Stimulated activated CD4-positive, alpha-beta T cell treated with anti-CD3 and anti-CD28 coated beads, TNF-alpha, amount 100 ng/mL, for 4 hours (primary cell): ENCODE measurements around the gene SLC6A15.

Experiments used
- DNase-seq, 3 experiments: peaks; one replicate each; pipeline ENCODE4 v3.0.0-alpha.2; 2020; ENCODE audit warnings: low read depth in 3 of 3

Gene SLC6A15

DNA sequence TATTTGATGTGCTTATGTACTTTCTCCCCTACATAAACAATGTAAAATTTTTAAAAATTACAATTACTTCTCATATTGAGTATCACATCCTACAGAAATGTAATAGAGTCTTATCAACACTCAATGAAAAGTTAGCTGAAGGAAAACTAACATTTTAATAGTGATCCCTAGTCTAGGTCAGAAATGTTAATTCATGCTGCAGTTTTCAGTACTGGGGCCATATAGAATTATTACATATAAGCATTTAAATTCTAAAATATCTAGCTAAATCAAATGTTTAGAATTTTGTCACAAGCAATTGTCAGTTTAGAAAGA, 37.8 kb downstream of the SLC6A15 start:
- DNase-seq: no peak

- DNase-seq: no peak
Measured at GRCh38 chr12:84874125-84874824, 38.3 kb downstream of the SLC6A15 start.

GRCh38 chr12:84862186-84862585, 50.4 kb downstream of the SLC6A15 start:
- DNase-seq: no peak

GRCh38 chr12:84860718-84861117, 51.9 kb downstream of the SLC6A15 start:
- no peak for DNase-seq

- no peak for DNase-seq
Measured at GRCh38 chr12:84858796-84859195, 53.8 kb downstream of the SLC6A15 start.

GRCh38 chr12:84857525-84858208, 54.9 kb downstream of the SLC6A15 start:
- DNase-seq: no peak

- no peak for DNase-seq
Measured at GRCh38 chr12:84856156-84856900, 56.3 kb downstream of the SLC6A15 start.

DNA sequence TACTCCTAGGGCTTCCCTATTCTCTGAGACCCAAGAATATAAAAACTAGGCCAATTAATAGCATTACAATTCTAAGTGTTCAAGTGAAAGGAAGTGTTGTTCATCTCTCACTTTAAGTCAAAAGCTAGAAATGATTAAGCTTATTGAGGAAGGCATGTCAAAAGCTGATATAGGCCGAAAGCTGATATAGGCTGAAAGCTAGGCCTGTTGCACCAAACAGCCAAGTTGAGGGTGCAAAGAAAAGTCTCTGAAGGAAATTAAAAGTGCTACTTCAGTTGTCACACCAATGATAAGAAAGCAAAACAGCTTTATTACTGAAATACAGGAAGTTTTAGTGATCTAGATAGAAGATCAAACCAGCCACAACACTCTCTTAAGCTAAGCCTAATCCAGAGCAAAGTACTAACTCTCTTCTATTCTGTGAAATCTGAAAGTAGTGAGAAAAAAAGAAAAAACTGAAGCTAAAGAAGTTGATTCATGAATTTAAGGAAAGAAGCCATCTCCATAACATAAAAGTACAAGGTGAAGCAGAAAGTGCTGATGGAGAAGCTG, 68.9 kb downstream of the SLC6A15 start:
- DNase-seq: no peak

DNA sequence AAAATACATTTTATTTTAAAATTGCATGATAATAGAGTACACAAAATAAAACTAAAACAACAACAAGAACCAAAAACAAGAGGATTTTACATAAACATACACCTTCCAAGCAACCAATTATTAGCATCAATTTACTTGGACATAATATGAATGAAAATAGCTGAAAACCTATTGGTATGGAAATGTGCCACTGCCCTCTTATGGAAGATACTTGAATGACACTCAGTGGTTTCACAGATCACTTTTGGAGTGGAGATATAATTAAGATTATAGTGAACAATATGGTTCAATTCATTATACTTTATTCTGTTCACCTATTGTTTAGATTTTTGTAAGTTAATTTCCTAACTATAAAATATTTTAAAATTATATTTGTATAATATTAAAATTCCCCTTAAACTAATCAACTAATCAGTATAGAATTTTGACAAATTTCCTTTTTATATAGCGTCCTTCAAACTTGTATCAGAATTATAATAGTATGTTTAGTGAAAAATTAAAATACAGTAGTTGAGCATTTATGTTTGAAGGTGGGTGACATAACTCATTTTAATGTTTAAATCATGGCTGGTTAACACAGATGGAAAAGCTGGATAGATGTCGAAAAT, 70.1 kb downstream of the SLC6A15 start:
- DNase-seq: no peak

GRCh38 chr12:84841591-84841990, 71.0 kb downstream of the SLC6A15 start:
- no peak for DNase-seq

DNA sequence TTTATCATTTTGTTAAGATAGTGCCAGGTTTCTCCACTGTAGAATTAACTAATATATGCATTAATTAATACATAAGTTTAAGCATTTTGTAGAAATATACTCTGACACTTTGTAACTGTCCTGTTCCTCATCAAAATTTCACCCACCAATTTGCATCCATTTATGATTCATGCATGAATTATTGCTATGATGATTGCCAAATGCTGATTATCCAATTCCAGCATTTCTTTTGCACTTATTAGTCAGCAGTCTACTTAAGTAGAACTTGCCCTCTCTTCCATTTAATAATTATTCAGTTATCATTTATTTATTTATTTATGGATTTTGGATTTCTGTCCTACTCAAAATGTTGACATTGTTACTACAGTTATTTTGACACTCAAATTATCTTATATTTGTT, 72.2 kb downstream of the SLC6A15 start:
- no peak for DNase-seq

DNA sequence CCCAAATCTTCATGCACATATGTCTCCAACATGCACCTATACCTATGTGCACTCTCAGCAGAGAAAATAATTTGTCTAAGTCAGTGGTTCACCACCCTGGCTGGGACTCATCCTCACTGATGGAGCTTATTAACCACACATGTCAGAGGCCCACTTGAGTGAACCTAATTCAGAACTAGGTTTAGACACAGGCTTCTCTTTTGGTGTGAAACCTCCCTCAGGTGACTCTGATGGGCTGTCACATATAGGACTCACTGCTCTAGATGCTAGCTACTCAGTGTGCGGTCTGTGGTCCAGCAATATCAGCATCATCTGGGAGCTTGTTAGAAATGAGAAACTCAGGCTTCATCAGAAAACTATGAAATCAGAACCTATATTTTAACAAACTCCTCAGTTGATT, 85.7 kb downstream of the SLC6A15 start:
- no peak for DNase-seq

DNA sequence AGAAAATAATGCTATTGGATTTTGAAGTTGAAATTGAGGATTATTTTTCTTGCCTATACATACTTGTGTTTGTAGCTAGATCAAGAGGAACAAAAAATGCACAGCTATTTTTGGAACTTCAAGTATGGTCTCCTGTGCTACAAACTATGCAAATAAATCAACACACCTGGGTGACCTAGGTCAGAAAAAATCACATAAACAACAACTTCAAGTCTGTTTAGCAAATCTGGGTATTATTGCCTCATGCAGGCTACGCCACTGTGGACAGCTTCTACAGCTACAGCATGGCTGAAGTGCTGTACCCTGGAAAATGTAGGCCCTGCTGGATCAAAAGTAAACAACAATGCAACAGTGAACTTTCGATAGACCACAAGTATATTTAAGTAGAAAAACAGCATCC, 87.5 kb downstream of the SLC6A15 start:
- DNase-seq: no peak

DNA sequence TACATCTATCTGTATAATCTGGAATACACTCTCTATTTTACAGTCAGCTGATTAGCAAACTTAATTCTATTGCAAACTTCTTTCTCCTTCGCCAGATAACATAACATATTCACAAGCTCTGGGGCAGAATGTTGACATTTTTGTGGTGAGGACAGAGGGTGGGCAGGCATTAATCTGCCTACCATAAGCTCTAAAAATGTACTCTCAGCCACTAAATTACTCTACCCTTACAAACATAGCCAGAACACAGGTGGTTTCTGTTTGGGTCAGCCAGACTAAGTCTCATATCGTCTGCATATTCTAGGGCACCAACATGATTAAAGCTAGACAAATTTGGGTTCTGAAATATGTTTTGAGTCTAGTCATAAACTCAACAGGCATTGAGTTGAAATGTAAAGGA, 90.1 kb downstream of the SLC6A15 start:
- no peak for DNase-seq

- no peak for DNase-seq
Measured at GRCh38 chr12:84816916-84817695, 95.5 kb downstream of the SLC6A15 start.

DNA sequence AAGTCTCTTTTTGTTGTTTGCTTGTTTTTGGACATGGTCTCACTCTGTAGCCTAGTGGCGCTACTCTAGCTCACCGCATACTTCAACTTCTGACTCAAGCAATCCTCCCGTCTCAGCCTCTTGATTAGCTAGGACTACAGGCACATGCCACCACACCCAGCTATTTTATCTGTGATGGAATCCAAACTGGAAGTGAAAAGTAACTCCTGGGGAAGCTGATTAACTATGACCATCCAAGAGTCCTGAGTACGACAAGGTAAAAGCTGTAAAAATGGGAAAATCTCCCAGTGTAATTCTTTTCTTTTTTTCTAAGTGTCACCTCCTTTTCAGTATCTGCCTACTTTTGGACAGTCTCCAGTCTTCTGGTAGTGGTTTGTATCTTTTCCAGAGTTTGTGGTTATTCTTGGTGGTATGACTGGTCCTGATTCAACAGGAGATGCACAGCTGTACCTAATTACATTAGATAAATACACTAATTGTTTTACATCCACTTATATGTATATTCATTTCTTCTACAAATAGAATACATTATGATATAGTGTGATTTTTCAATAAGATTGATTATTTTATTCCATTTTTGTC, 97.8 kb downstream of the SLC6A15 start:
- no peak for DNase-seq

- DNase-seq: no peak
Measured at GRCh38 chr12:84813780-84814663, 98.6 kb downstream of the SLC6A15 start.

- no peak for DNase-seq
Measured at GRCh38 chr12:84811291-84811690, 101.3 kb downstream of the SLC6A15 start.

DNA sequence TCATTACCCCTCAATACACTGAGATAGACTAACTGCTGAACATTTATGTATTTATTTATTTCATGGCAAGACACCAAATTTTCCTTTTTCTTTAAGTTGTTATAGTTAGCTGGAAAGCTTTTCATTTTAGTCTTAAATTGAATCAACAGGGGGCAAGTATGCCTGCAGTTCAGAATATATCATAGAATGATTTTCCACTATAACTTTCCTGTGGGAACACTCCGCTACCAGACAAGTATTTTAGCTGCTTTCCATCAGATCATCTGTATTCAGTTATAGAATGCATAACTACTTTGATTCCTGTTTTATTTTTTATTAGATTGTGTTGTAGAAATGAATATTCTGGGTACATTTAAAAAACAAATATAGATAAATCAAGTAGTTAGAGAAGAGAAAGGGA, 102.0 kb downstream of the SLC6A15 start:
- no peak for DNase-seq
